Astrocyte (in vitro differentiated cells and primary cell): Measurements from ENCODE around the gene ATG13. TPM values are rescaled to one million over a fixed set of nuclear protein-coding genes. Genes with fewer than 3 reads are reported as not detected.

Experiments used
- DNase-seq: peaks from one replicate; pipeline ENCODE4 v3.0.0-alpha.2; 2010; ENCODE audit warnings: low read depth
- FAIRE-seq: peaks from 2 replicates; lab custom pipeline; 2011; peaks lifted over from hg19 to GRCh38; lab: Jason Lieb, UNC
- H2AFZ ChIP-seq: 2 replicates; pipeline ENCODE4 v1.6.0; 2012; ENCODE audit warnings: low read depth, low read length, inconsistent platforms
- H3K27ac ChIP-seq: 2 replicates; pipeline ENCODE4 v1.5.1; 2011; ENCODE audit warnings: low read depth, low read length, inconsistent platforms
- H3K27me3 ChIP-seq: 2 replicates; pipeline ENCODE4 v1.6.0; 2011; ENCODE audit warnings: low read length, inconsistent platforms; ENCODE audit not compliant: insufficient read depth
- H3K36me3 ChIP-seq: 2 replicates; pipeline ENCODE4 v1.5.1; 2011; ENCODE audit warnings: low read length, inconsistent platforms; ENCODE audit not compliant: insufficient read depth
- H3K4me1 ChIP-seq: 2 replicates; pipeline ENCODE4 v1.5.1; 2011; ENCODE audit warnings: low read length, inconsistent platforms; ENCODE audit not compliant: insufficient read depth
- H3K4me2 ChIP-seq: 2 replicates; pipeline ENCODE4 v1.6.0; 2012; ENCODE audit warnings: low read length, inconsistent platforms
- H3K4me3 ChIP-seq: 2 replicates; pipeline ENCODE4 v1.5.1; 2011; ENCODE audit warnings: low read depth, mild to moderate bottlenecking, low read length, inconsistent platforms; ENCODE audit not compliant: insufficient read depth
- H3K79me2 ChIP-seq: 2 replicates; pipeline ENCODE4 v1.6.0; 2012; ENCODE audit warnings: mild to moderate bottlenecking, low read length, inconsistent platforms; ENCODE audit not compliant: insufficient read depth
- H3K9ac ChIP-seq: 2 replicates; pipeline ENCODE4 v1.6.0; 2012; ENCODE audit warnings: mild to moderate bottlenecking, low read length, inconsistent platforms
- H3K9me3 ChIP-seq: 2 replicates; pipeline ENCODE4 v1.5.1; 2012; ENCODE audit warnings: low read depth, mild to moderate bottlenecking, low read length, inconsistent platforms; ENCODE audit not compliant: insufficient read depth
- H4K20me1 ChIP-seq: 2 replicates; pipeline ENCODE4 v1.6.0; 2012; ENCODE audit warnings: low read length, inconsistent platforms; ENCODE audit not compliant: insufficient read depth
- H3K27ac Mint-ChIP-seq: one replicate; pipeline ENCODE4 v1.8.0; 2021; ENCODE audit warnings: mild to moderate bottlenecking, mixed read lengths; ENCODE audit not compliant: unreplicated experiment
- H3K27me3 Mint-ChIP-seq: one replicate; pipeline ENCODE4 v1.8.0; 2021; ENCODE audit warnings: low read depth, mixed read lengths; ENCODE audit not compliant: unreplicated experiment
- H3K36me3 Mint-ChIP-seq: one replicate; pipeline ENCODE4 v1.8.0; 2021; ENCODE audit warnings: low read depth, mixed read lengths; ENCODE audit not compliant: unreplicated experiment
- H3K4me1 Mint-ChIP-seq: one replicate; pipeline ENCODE4 v1.8.0; 2021; ENCODE audit warnings: low read depth, mixed read lengths; ENCODE audit not compliant: unreplicated experiment
- H3K4me3 Mint-ChIP-seq: one replicate; pipeline ENCODE4 v1.8.0; 2021; ENCODE audit warnings: mild to moderate bottlenecking, moderate library complexity, mixed read lengths; ENCODE audit not compliant: unreplicated experiment
- H3K9me3 Mint-ChIP-seq: one replicate; pipeline ENCODE4 v1.8.0; 2021; ENCODE audit warnings: mild to moderate bottlenecking, mixed read lengths; ENCODE audit not compliant: unreplicated experiment
- EZH2 ChIP-seq: IDR thresholded peaks from 2 replicates; pipeline ENCODE4 v1.6.1; 2012; ENCODE audit warnings: mild to moderate bottlenecking, low read length, inconsistent platforms; ENCODE audit not compliant: insufficient read depth
- total RNA-seq: library from RNA; stranded (reverse); gene quantifications from 2 replicates; pipeline ENCODE4 v1.2.1, GENCODE V29; 2021
- TF ChIP-seq, protein P1 (sequence below): IDR thresholded peaks from 2 replicates; pipeline ENCODE4 v1.5.1; 2011; ENCODE audit warnings: low read depth, mild to moderate bottlenecking, inconsistent platforms, low read length, moderate library complexity; ENCODE audit not compliant: insufficient read depth

Gene ATG13
- total RNA-seq, 1 donor from 2014 or later, result 116 TPM

DNA sequence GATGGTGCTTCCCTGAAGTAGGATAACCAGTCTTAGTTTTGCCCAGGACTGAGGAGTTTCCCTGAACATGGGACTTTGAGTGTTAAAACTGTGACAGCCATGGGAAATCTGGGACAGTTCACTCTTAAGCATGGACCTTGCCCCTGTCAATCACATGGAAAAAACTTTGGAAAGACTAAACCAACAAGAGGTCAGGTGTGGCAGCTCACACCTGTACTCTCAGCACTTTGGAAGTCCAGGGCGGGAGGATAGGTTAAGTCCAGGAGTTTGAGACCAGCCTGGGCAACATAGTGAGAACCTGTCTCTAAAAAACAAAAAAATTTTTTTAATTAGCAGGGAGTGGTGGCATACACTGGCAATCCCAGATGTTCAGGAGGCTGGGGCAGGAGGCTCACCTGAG lies 20.2 kb upstream of the ATG13 start:
- Histone ChIP-seq H3K4me3 (no peak overlapping the region), H3K27me3 (no peaks in the 10 kb centered on the region), H2AFZ (no peak overlapping the region), H3K79me2 (peaks cover 22% of the 10 kb centered on the region), H3K36me3 (no peaks in the 10 kb centered on the region), H3K4me2 (peak overlapping the region; percentile 8), H3K9me3 (no peaks in the 10 kb centered on the region), H4K20me1 (peaks cover 13% of the 10 kb centered on the region), H3K27ac (no peak overlapping the region), H3K4me1 (peaks cover 16% of the 10 kb centered on the region), H3K9ac (no peak overlapping the region)
- Mint-ChIP-seq H3K27ac (no peak overlapping the region), H3K9me3 (no peaks in the 10 kb centered on the region), H3K36me3 (no peaks in the 10 kb centered on the region), H3K4me3 (peak overlapping the region; percentile 41), H3K27me3 (no peaks in the 10 kb centered on the region), H3K4me1 (peaks cover 14% of the 10 kb centered on the region)
- no peak for TF ChIP-seq EZH2
- TF ChIP-seq, protein P1, sequence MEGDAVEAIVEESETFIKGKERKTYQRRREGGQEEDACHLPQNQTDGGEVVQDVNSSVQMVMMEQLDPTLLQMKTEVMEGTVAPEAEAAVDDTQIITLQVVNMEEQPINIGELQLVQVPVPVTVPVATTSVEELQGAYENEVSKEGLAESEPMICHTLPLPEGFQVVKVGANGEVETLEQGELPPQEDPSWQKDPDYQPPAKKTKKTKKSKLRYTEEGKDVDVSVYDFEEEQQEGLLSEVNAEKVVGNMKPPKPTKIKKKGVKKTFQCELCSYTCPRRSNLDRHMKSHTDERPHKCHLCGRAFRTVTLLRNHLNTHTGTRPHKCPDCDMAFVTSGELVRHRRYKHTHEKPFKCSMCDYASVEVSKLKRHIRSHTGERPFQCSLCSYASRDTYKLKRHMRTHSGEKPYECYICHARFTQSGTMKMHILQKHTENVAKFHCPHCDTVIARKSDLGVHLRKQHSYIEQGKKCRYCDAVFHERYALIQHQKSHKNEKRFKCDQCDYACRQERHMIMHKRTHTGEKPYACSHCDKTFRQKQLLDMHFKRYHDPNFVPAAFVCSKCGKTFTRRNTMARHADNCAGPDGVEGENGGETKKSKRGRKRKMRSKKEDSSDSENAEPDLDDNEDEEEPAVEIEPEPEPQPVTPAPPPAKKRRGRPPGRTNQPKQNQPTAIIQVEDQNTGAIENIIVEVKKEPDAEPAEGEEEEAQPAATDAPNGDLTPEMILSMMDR, result no peak
- FAIRE-seq (no peak), DNase-seq (no peak)

DNA sequence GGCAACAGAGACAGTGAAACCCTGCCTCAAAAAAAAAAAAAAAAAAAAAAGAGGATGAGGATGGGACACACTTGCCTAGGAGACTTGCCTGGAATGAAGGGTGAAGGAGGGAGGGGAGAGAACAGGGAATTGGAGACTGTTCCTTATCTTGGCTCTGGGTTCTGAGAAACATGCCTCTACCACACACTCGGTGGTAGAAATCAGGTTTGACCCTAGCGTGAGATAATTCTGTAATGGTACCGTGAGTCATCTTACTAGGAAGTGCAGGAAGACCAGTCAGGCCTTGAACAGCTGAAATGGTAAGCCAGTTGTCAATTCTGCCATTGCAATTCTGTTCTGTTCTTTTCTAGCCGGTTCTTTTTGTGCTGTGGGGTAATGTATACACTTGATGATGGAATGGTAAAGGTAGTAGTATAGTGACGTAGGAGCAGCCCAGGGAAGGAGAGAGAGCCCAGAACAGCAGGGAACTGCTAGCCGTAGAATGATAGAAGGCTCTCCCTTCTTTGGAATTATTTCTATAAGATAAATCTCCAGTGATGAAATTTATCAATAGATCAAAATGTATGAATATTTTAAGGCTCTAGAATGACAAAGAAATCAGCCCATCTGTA lies 19.6 kb upstream of the ATG13 start:
- Histone ChIP-seq H4K20me1 (peaks cover 7% of the 10 kb centered on the region), H3K27me3 (no peaks in the 10 kb centered on the region), H3K4me2 (peak overlapping the region; percentile 8), H3K27ac (peak overlapping the region; percentile 21), H3K9me3 (no peaks in the 10 kb centered on the region), H3K4me1 (peaks cover 11% of the 10 kb centered on the region), H3K4me3 (no peak overlapping the region), H3K9ac (no peak overlapping the region), H3K79me2 (peaks cover 16% of the 10 kb centered on the region), H3K36me3 (no peaks in the 10 kb centered on the region), H2AFZ (no peak overlapping the region)
- TF ChIP-seq EZH2, result no peak
- TF ChIP-seq, protein P1, result no peak
- no peaks in the 10 kb centered on the region for H3K36me3 Mint-ChIP-seq
- H3K27ac Mint-ChIP-seq, result no peak overlapping the region
- no peak overlapping the region for H3K4me3 Mint-ChIP-seq
- H3K9me3 Mint-ChIP-seq, result no peaks in the 10 kb centered on the region
- H3K27me3 Mint-ChIP-seq, result no peaks in the 10 kb centered on the region
- FAIRE-seq (no peak), DNase-seq (peak; percentile 57)
- H3K4me1 Mint-ChIP-seq, result peaks cover 10% of the 10 kb centered on the region
